Activated CD4-positive, alpha-beta T cell treated with anti-CD3 and anti-CD28 coated beads, Interleukin-2, amount 50 U/mL, for 48 hours (primary cell): Measurements from ENCODE around the gene HOXD8.

ENCODE experiments used
- DNase-seq, 2 experiments: peaks; one replicate each; pipeline ENCODE4 v3.0.0-alpha.2; 2020

The HOXD8 gene

GRCh38 chr2:176091329-176092258 is 37.9 kb upstream of the HOXD8 start:
- no peak for DNase-seq

GRCh38 chr2:176092270-176093144 is 37.0 kb upstream of the HOXD8 start, which contains the start of gene HOXD13:
Gene HOXD13 (plus strand): TSS chr2:176092721. CDS start chr2:176092891, 170 bp downstream.
- DNase-seq = no peak

DNA sequence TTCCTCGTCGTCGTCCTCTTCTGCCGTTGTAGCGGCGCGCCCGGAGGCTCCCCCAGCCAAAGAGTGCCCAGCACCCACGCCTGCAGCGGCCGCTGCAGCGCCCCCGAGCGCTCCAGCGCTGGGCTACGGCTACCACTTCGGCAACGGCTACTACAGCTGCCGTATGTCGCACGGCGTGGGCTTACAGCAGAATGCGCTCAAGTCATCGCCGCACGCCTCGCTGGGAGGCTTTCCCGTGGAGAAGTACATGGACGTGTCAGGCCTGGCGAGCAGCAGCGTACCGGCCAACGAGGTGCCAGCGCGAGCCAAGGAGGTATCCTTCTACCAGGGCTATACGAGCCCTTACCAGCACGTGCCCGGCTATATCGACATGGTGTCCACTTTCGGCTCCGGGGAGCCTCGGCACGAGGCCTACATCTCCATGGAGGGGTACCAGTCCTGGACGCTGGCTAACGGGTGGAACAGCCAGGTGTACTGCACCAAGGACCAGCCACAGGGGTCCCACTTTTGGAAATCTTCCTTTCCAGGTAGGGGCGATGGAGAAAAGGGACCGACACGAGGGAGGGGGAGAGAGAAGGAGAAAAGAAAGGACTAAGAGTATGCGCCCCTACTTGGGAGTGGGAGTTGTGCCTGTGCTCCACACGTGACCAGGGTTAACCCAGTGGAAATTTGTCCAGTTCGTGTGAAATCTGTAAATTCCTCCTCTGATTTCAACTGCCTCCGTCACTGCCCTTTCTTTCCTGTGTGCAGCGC is 36.2 kb upstream of the HOXD8 start:
- DNase-seq = no peak

- no peak for DNase-seq
Measured at GRCh38 chr2:176093898-176094249, 35.6 kb upstream of the HOXD8 start.

GRCh38 chr2:176094349-176094748 is 35.2 kb upstream of the HOXD8 start:
- DNase-seq = no peak

DNA sequence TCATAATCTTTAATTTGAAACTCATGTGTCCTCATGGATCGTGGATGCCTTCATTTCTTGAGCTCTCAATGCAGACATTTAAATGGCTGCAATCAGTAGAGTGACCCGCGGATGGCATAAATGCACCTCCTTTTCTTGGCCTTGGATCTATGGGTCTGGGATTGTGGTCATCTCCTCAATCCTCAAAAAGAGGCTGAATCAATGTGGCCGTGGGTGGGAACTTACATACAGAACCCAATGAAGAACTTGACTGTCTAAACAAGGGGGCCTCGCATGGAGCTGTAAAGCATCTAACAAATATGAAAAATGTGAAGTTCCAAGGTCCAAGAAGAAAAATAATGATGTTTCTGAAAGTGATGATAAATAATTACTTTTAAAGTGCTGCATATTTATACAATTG is 34.1 kb upstream of the HOXD8 start:
- DNase-seq = no peak

- no peak for DNase-seq
Measured at GRCh38 chr2:176096243-176096985, 33.1 kb upstream of the HOXD8 start.

DNA sequence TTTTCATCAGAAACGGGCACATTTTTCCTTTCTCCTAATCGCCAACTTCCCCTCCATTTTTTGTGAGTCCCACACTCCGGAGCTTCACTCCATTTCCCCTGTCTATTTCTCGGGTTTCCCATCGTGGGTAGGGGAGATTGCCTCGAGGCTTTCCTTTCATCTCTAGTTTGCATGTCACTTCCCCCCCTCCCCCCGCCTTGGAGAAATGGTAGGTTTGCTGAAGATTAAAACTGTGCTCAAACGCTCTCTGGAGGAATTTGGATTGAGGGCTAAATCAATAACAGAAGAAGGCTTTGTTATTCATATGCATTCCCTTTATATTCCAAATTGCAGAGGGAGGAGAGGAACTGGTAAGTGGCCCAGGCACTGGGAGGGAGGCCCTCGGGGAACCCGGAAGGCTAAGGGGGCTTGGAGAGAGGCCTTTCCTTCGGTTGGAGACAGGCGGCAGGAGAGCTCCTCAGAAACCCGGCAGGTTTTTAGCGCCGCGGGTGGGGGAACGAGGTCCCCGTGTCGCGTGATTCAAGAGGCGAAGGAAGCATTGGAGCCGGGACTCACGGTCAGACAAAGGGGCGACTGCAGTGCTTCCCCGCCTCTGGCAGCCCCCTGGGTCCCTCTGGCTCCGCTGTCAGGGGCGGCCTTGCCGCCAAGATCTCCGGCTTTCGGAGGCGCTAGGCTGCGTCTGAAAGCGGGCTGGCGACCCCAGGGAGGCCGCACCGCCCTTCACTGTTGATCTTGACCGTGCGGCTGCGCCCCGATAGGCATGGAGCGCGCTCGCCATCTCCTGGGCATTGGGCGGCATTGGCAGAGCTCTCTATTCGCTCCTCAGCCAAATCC is 32.3 kb upstream of the HOXD8 start:
- DNase-seq = peak; percentile 52 to 66

DNA sequence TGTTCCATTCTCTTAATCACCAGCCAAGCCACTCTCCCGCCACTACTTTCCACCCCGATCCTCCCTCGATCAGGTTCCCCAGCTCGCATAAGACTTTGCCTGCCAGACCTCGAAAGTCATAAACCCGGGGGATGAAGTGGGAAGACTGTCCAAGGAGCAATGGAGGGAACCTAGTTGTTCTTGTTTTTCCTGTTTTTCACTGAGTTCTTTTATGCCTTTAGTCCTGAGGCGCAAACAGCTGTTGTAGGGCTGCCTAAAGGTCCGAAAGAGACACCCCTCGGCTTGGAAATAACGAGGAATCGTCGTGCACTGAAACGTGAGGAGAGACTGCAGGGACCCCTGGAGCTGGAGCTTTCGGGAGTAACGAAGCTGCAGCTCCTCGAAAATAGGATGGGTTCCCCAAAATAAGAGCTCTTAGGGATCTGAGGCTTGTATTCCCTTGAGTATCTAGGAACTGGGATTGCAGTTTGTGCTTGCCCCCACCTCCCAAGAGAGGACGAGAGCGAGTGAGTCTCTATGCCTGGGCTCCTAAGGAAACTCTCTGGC is 31.6 kb upstream of the HOXD8 start:
- DNase-seq = no peak

- no peak for DNase-seq
Measured at GRCh38 chr2:176098366-176099158, 30.9 kb upstream of the HOXD8 start.

GRCh38 chr2:176099159-176099727 is 30.3 kb upstream of the HOXD8 start:
- no peak for DNase-seq

DNA sequence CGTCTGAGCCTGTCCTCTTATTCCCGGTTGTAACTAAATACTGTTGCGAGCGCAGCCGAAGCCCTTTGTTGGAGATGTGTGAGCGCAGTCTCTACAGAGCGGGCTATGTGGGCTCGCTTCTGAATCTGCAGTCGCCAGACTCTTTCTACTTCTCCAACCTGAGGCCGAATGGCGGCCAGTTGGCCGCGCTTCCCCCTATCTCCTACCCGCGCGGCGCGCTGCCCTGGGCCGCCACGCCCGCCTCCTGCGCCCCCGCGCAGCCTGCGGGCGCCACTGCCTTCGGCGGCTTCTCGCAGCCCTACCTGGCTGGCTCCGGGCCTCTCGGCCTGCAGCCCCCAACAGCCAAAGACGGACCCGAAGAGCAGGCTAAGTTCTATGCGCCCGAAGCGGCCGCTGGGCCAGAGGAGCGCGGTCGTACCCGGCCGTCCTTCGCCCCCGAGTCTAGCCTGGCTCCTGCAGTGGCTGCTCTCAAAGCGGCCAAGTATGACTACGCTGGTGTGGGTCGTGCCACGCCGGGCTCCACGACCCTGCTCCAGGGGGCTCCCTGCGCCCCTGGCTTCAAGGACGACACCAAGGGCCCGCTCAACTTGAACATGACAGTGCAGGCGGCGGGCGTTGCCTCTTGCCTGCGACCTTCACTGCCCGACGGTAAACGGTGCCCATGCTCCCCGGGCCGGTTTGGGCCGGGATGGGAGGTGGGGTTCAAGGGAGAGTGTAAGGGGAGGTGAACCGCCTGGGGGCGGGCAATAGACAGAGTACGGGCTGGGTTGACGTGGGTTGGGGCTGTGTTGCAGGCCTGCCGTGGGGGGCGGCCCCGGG is 29.6 kb upstream of the HOXD8 start, which contains the start of gene HOXD12:
Gene HOXD12 (plus strand): TSS at position 68 of the 819 bp plus-strand sequence. CDS start 7 bp downstream, at position 75.
- DNase-seq = peak in 1 of 2 experiments; percentile 3

DNA sequence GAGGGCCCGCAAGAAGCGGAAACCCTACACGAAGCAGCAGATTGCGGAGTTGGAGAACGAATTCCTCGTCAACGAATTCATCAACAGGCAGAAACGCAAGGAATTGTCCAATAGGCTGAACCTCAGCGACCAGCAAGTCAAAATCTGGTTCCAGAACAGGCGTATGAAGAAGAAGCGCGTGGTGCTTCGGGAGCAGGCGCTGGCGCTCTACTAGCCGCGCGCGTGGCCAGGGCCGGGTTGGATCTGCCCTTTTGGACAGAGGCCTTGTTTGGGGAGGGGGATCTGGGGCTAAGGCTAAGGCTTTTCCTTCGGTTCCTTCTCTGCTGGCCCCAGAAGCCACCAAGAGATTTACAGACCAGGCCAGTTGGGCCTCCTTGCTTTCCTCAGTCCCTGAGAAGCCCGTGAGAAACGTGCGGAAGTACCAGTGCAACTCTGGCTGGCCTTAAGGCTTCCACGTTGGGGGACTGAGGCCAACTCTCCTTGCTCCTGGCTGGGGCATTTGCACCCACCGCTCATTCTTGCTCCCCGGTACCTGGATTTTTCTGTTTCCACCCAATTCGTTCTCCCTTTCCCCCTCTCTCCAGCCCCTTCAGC is 28.9 kb upstream of the HOXD8 start:
- DNase-seq = no peak

GRCh38 chr2:176101216-176101830 is 28.2 kb upstream of the HOXD8 start:
- no peak for DNase-seq

GRCh38 chr2:176101842-176102241 is 27.7 kb upstream of the HOXD8 start:
- DNase-seq = no peak

- no peak for DNase-seq
Measured at GRCh38 chr2:176102309-176102866, 27.1 kb upstream of the HOXD8 start.

- DNase-seq = no peak
Measured at GRCh38 chr2:176103194-176103593, 26.3 kb upstream of the HOXD8 start.
